Activated effector memory CD4-positive, alpha-beta T cell treated with Interleukin-2 at 50 U/mL for 16 hours (primary cell): ENCODE measurements around the gene MMP21.

Experiments
- DNase-seq: peaks from one replicate; pipeline ENCODE4 v3.0.0-alpha.2; 2020

The MMP21 gene

GRCh38 chr10:125792342-125793300, 17.0 kb upstream of the MMP21 start:
- DNase-seq: no peak

DNA sequence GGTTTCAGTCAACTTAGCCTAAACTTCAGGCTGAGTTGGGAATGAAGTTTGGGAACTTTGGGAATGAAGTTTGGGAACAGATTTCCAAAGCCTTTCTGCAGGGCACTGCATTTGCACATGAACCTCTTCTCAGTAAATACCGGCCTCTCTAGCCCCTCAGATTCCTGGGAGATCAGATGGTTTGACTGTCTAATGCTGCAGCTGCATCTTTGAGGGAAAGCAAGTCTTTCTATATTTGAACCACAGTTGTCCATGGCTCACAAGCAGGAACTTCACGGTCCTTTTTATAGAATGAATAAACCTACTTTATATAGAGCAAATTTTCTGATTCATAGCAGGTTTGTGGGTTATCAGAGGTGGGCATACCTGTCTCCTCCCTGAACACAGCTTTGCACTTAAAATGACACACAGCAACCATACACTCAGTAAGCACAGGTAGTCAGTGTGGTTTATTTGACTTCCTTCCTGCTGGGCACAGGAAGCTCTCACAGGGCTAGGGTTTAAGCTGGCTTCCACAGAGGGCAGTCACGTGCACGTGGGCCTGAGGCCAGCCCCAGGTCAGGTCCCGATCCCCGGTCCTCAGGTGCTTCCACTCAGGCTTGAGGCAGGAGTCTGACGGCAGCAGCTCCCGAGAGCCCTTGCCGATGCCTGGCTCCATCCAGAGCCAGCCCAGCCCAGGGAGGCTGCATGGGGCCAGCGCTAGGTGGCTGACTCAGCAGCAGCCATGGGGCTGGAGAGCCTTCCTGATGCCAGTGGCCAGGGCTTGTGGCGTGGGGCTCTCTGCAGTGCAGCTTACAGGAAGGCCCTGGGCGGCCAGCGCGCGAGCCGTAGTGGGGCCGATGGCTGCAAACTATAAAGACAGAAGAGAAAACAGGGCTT, 12.8 kb upstream of the MMP21 start:
- DNase-seq: no peak

DNA sequence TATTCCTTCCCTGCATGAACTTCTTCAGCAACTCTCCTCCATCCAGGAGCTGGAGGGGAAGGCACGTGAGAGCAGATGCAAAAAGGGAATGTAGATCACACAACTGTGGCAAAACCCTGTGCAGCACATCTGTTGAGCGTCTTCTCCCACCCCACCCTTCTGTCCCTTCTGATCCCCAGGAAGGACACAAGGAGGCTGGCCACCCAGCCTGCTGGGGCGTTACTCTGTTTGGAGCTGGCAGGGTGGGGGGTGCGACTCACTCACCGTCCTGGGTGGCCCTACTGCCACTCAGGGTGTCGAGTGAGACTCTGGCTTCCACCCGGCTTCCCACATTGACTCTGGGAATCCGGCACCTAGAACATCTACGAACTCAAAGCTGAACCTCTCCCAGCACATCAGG, 10.2 kb upstream of the MMP21 start:
- no peak for DNase-seq

DNA sequence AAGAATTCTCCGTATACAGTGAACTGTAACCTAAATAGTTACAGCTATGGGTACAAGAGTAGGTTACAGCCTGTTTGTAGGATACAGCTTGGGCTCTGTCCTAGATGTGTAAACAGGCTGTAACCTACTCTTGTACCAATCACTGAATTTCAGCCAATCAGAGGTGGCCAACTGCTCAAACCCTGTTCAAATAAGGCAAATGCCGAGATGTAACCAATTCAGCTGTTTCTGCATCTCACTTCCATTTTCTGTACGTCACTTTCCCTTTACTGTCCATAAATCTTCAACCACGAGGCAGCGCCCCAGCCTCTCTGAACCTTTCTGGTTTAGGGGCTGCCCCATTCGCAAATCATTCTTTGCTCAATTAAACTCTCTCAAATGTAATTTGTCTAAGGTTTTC, 8.3 kb upstream of the MMP21 start:
- no peak for DNase-seq

DNA sequence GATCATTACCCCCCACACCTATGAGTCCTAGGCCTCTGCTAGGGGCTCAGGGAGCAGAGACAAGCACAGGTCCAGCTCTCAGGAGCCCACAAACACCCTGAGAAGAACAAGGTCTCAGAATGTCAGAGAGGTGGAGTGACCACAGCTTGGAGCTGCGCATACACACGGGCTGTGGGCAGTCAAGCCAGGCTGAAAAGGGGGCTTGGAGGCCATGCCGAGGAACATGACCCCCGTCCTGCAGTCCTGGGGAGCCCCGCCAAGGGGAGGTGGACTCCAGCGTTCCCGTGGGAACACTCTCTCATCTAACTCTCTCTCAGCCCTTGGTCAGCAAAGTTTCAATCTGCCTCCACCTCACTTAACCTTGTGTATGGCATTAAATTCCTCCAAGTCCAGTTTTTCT, 7.8 kb upstream of the MMP21 start:
- DNase-seq: no peak

DNA sequence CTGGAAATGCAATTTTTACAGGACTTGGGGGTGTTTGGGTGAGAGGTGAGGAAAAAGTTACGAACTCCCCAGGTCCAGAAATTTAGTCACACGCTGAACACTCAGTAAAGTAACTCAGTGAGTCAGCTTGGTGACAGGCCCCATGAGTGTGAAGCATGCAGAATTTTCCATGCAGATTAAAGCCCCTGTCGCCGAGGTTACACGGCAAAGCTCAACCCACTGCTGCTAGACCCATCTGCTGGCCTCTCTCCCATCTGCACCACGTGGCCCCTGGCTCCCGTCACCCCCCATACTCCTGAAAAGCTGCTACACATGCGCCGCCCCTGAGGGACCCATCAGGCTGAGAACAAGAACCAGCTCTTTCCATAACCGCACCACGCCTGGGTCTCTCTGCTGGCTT, 7.0 kb upstream of the MMP21 start:
- no peak for DNase-seq

DNA sequence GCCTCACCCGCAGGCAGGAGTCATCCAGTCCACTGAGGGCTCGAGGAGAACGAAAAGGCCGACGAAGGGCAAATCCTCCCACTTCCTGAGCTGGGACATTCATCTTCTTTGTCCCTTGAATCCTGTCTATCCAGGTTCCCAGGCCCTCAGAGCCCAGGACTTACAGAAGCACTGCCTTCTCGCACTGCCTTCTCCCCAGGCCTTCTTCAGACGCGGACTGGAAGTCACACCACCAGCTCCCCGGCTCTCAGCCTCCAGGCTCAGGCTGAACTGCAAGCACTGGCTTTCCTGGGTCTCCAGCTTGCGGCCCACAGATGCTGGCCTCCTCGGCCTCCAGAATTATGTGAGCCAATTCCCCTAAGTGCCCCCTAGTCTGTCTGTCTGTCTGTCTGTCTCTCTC, 6.4 kb upstream of the MMP21 start:
- no peak for DNase-seq

DNA sequence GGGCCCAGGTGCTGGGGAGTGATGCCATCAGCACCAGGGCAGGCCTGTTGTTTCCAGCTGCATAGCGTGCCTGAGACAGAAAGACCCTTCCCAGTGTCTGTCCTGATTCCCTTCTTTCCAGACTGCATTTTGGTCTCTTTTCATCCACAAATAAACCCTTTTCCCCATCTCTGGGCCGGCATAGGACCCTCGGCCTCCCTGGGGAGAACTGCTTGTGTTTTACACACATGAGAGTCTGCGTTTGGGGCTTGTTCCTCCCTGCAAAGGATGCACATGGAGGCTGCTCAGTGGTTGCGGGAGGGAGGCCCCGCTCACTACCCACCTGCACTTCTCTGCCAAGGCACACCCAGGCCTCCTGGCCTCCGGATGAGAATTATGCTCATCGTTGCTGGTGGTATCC, 5.8 kb upstream of the MMP21 start:
- DNase-seq: no peak

- DNase-seq: no peak
Observed at GRCh38 chr10:125779403-125780327, 4.0 kb upstream of the MMP21 start.

- no peak for DNase-seq
Observed at GRCh38 chr10:125778556-125778955, 2.9 kb upstream of the MMP21 start.

- DNase-seq: no peak
Observed at GRCh38 chr10:125777806-125778205, 2.2 kb upstream of the MMP21 start.

DNA sequence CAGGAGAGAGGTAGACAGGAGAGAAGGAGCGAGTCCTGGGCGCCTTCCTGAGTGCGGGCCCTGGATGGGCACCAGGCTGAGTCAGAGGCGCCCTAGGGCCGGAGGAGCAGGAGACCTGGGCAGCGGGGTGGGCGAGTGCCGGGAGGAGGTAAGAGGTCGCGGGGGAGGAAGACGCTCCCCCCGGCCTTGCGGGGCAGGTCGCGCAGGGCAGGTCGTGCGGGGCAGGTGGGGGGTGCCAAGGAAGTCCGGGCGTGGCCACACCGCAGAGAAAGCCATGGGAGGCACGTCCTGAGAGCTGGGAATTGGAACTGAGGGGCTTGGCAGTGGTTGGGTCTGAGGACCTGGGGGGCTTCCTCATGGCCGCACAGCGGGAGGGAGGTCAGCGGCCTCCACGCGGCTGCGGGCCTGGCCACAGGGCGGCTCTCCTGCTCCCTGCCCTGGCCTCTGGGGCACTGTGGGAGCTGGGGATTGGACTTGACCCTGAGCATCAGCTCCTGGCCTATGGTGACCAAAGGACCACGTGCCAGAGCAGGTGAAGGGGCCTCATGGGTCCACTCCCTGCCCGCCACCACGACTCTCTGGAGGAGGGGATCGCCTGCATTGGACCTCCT, 935 bp downstream of the MMP21 start:
- DNase-seq: no peak

GRCh38 chr10:125773687-125774543, 1.7 kb downstream of the MMP21 start:
- DNase-seq: no peak

DNA sequence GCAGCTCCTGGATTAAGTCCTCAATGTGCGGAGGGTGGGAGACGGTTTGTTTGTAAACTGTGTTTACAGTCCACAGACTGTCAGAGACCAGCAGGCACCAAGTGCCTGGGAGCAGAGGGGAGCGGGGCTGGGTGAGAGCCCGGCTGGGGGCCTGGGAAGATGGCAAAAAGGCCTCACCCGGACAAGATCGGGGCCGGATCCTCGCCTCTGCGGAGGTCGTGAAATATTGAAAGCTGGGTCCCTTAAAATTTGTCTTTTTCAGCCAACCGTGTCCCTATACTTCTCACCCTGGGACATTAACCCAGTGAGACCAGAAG, 2.8 kb downstream of the MMP21 start:
- DNase-seq: no peak

DNA sequence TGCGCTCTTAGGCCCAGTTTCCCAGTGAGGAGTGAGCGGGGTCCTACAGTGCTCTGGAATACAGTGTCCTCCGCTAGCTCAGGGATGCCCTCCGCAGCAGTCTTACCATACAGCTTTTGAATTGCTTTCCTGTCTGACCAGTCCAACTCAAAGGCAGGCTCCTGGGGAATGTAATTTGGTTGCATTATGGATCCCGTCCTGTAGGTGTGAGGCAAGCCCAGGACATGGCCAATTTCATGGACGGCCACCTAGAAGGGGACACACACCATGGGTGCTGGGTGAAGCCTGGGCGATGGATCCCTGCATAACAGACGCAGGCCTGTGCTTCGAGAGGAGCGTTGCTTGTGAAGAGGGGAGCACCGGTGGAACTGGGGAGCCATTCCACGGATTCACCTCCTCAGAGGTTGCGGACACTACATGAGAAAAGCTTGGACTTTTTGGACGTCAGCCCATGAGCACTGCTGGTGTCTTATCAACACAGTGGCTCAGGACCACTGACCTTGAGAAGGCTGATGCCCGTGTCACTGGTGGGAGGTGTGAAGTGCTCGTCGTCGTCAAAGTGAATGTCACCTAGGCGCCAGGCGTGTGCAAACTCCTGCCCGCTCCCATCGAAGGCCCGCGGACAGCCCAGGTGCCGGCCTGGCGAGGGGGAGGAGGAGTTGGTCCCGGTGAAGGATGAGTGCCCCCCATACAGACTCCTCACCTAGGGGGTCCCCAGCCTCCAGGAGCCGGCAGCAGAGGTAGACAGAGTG, 3.3 kb downstream of the MMP21 start:
- no peak for DNase-seq

DNA sequence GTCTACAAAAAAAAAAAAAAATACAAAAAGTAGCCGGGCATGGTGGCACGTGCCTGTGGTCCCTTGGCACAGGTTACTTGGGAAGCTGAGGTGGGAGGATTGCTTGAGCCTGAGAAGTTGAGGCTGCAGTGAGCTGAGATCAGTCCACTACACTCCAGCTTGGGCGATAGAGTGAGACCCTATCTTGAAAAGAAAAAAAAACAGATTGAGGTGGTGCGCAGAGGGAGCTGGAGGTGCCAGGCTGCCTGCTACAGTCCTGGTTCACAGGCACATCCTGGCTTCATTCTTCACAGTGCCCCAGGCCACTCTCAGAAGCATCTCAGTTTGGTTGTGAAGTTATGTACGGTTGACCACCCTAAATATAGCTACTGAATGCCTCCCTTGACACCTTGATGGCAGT, 4.8 kb downstream of the MMP21 start:
- DNase-seq: no peak

- no peak for DNase-seq
Observed at GRCh38 chr10:125769175-125769574, 6.4 kb downstream of the MMP21 start.

GRCh38 chr10:125768219-125768855, 7.3 kb downstream of the MMP21 start:
- DNase-seq: no peak

GRCh38 chr10:125766511-125766910, 9.1 kb downstream of the MMP21 start:
- no peak for DNase-seq

DNA sequence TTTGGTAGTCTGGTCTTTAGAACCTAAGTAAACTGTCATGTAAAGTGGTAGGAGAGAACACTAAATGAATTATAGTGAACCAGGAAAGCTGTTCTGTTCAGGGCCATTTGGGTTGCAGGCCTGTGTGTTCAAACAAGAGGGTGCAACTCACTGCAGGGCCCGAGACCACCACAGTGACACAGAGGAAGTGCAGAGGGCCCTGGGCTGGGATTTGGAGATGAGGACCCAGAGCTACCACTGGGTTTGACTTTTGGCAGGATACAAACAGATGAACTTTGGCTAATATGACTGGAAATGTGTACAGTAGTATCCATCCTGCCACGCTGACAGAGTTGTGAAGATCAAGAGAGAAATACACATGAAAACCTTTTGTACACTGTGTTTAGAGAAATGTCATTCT, 9.8 kb downstream of the MMP21 start:
- DNase-seq: no peak
